ENCODE measurements around the gene ZC3H7B. TPM values are rescaled to one million over a fixed set of nuclear protein-coding genes. Genes with fewer than 3 reads are reported as not detected.

The ZC3H7B gene
- total and polyA plus RNA-seq, 5 donors from 2014 or later = 1.00 to 39.3 (median 1.3) TPM

DNA sequence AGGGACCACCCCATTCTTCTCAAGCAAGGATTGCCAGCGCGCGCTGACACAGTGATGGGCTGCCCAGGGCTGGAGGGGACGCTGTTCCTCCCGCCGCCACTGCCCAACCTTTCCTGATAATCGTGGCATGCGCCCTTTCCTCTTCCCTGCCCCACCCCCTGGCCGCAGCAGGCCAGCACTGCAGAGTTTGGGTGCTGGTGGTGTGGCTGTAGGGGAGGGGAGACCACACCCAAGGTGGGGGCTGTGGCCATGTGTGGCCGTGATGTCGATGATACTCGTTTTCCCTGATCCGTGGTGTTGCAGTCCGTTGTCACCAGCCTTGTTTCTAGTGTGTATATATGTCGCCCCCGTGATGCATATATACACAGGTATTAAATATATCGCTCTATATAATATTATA, 57.6 kb downstream of the ZC3H7B start:
- Mint-ChIP-seq H3K27me3 (peaks cover 8% of the 10 kb centered on the region), H3K4me1 (peaks cover 0 to 2% (median under 1%) of the 10 kb centered on the region in 4 donors), H3K4me3 (no peak overlapping the region), H3K9me3 (peaks cover 0 to 1% (median 0%) of the 10 kb centered on the region in 7 donors), H3K36me3 (peaks cover 3% of the 10 kb centered on the region), H3K27ac (no peak overlapping the region)
- ATAC-seq (ENCODE audit: low read depth in 2 of 2) = no peak
- DNase-seq = no peak
- H3K36me3 ChIP-seq (ENCODE audit: control insufficient read depth, insufficient read depth, low read length) = peaks cover 8% of the 10 kb centered on the region
- no peaks in the 10 kb centered on the region for H3K27me3 ChIP-seq (ENCODE audit: control insufficient read depth, insufficient read depth, low read length)
- H3K4me3 ChIP-seq (ENCODE audit: low read depth, low read length) = no peak overlapping the region
- no peaks in the 10 kb centered on the region for H3K4me1 ChIP-seq (ENCODE audit: control insufficient read depth, insufficient read depth, low read length, poor library complexity, severe bottlenecking)
- H3K27ac ChIP-seq (ENCODE audit: insufficient read depth, low read length, poor library complexity, severe bottlenecking) = no peak overlapping the region
- no peaks in the 10 kb centered on the region for H3K9me3 ChIP-seq (ENCODE audit: control insufficient read depth in 2 of 2, low read length in 2 of 2)

DNA sequence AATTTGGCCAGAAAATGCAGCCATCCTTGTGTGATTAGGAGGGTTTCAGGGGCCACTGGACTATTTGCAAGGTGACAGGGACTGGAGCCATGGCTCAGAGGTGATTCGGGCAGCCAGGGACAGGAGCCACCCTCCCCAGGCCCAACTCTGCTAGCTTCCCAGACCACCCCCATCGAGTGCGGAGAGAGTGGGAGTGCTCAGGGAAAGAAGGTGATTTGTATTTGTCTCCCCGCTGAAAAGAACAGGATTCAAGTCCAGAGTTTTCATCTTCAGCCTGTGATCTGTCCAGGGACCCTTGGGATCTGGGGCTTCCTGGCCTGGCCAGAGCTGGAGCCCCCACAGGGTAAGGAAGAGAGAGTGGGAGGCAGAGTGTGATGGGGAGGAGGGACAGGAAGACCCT, 58.1 kb downstream of the ZC3H7B start:
- H3K27me3 ChIP-seq (ENCODE audit: control insufficient read depth, insufficient read depth, low read length) = no peaks in the 10 kb centered on the region
- Mint-ChIP-seq H3K4me1 (peaks cover 0 to 2% (median 0%) of the 10 kb centered on the region in 4 donors), H3K27me3 (peaks cover 8% of the 10 kb centered on the region), H3K36me3 (peaks cover under 1% of the 10 kb centered on the region), H3K27ac (no peak overlapping the region), H3K9me3 (peaks cover 0 to 3% (median 0%) of the 10 kb centered on the region in 7 donors), H3K4me3 (no peak overlapping the region)
- no peak overlapping the region for H3K4me3 ChIP-seq (ENCODE audit: low read depth, low read length)
- DNase-seq (no peak), ATAC-seq (ENCODE audit: low read depth in 2 of 2) (no peak)
- H3K4me1 ChIP-seq (ENCODE audit: control insufficient read depth, insufficient read depth, low read length, poor library complexity, severe bottlenecking) = no peaks in the 10 kb centered on the region
- peaks cover 6% of the 10 kb centered on the region for H3K36me3 ChIP-seq (ENCODE audit: control insufficient read depth, insufficient read depth, low read length)
- no peaks in the 10 kb centered on the region for H3K9me3 ChIP-seq (ENCODE audit: control insufficient read depth in 2 of 2, low read length in 2 of 2)
- no peak overlapping the region for H3K27ac ChIP-seq (ENCODE audit: insufficient read depth, low read length, poor library complexity, severe bottlenecking)

DNA sequence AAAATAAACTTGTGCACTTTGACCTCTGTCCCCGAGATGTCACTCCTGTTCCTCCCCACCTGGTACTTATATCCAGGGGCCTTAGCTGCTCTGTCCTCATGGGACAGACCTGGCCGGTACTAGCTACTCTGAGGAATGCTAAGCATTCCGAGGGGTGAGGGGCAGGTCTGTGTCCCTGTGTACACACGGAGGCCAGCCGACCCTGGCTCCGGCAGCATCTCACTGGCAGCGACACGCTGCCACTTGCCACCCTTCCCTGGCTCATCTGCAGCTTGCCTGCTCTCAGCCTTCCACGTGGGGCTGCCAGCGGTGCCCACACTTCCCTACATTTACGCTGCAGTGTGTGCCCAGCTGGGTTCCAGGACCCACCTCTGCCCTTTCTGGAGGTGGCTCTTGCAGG, 58.8 kb downstream of the ZC3H7B start:
- H3K36me3 ChIP-seq (ENCODE audit: control insufficient read depth, insufficient read depth, low read length) = peaks cover 6% of the 10 kb centered on the region
- ATAC-seq (ENCODE audit: low read depth in 2 of 2) = no peak

DNA sequence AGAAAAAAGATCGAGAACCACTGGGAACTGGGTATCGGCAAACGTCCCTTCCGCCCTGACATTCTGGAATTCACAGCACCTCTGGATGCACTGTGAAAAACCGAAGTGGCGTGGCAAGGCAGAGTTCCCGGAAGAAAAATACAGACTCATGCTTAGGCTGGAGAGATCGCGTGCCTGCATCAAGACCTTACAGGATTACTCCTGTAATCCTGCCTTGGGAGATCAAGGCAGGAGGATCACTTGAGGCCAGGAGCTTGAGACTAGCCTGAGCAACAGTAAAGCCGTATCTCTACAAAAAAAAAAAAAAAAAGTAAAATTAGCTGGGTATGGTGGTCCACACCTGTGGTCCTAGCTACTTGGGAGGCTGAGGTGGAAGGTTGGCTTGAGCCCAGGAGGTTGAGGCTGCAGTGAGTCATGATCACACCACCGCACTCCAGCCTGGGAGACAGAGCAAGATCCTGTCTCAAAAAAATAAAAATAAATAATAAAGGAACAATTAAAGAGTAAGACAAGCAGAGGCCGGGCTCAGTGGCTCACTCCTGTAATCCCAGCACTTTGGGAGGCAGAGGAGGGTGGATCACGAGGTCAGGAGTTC, 60.5 kb downstream of the ZC3H7B start:
- no peak overlapping the region for H3K4me3 ChIP-seq (ENCODE audit: low read depth, low read length)
- H3K9me3 Mint-ChIP-seq = peaks cover 0 to 3% (median 0%) of the 10 kb centered on the region in 7 donors
- H3K27ac Mint-ChIP-seq = peak overlapping the region in 1 of 3 donors; percentile 66
- H3K27me3 Mint-ChIP-seq = peaks cover 8% of the 10 kb centered on the region
- DNase-seq = no peak
- H3K27ac ChIP-seq (ENCODE audit: insufficient read depth, low read length, poor library complexity, severe bottlenecking) = no peak overlapping the region
- no peaks in the 10 kb centered on the region for H3K9me3 ChIP-seq (ENCODE audit: control insufficient read depth in 2 of 2, low read length in 2 of 2)
- H3K36me3 Mint-ChIP-seq = no peaks in the 10 kb centered on the region
- peaks cover 1% of the 10 kb centered on the region for H3K4me1 ChIP-seq (ENCODE audit: control insufficient read depth, insufficient read depth, low read length, poor library complexity, severe bottlenecking)
- no peaks in the 10 kb centered on the region for H3K4me1 Mint-ChIP-seq
- ATAC-seq (ENCODE audit: low read depth in 2 of 2) = no peak
- H3K36me3 ChIP-seq (ENCODE audit: control insufficient read depth, insufficient read depth, low read length) = peaks cover 1% of the 10 kb centered on the region
- no peak overlapping the region for H3K4me3 Mint-ChIP-seq
- no peaks in the 10 kb centered on the region for H3K27me3 ChIP-seq (ENCODE audit: control insufficient read depth, insufficient read depth, low read length)

More for the DNA sequence above, 58.8 kb downstream of the ZC3H7B start:
- H3K27ac Mint-ChIP-seq = peak overlapping the region in 1 of 3 donors; percentile 87
- H3K9me3 ChIP-seq (ENCODE audit: control insufficient read depth in 2 of 2, low read length in 2 of 2) = no peaks in the 10 kb centered on the region
- no peaks in the 10 kb centered on the region for H3K27me3 ChIP-seq (ENCODE audit: control insufficient read depth, insufficient read depth, low read length)
- H3K4me1 Mint-ChIP-seq = no peaks in the 10 kb centered on the region
- no peak overlapping the region for H3K4me3 ChIP-seq (ENCODE audit: low read depth, low read length)
- H3K4me1 ChIP-seq (ENCODE audit: control insufficient read depth, insufficient read depth, low read length, poor library complexity, severe bottlenecking) = no peaks in the 10 kb centered on the region
- DNase-seq = no peak
- H3K9me3 Mint-ChIP-seq = peaks cover 0 to 3% (median 0%) of the 10 kb centered on the region in 7 donors
- H3K27me3 Mint-ChIP-seq = peaks cover 8% of the 10 kb centered on the region
- no peak overlapping the region for H3K4me3 Mint-ChIP-seq
- H3K27ac ChIP-seq (ENCODE audit: insufficient read depth, low read length, poor library complexity, severe bottlenecking) = no peak overlapping the region
- no peaks in the 10 kb centered on the region for H3K36me3 Mint-ChIP-seq

DNA sequence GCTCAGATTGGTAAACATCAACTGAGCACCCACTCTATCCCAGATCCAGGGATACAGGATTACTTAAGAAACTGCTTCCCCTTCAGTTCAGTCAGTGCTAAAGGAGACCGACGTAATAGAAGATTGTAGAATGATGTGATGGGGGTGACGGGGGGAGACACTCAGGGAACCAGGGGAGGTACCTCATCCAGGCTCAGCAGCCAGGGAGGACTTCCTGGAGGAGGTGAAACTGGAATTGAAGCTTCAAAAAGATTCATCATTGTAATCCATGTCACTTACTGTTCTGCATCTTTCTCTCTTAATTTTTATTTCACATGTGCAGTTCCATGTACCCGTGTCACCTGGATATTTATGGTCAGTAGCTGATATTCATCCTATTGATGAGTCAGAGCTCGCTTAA, 61.3 kb downstream of the ZC3H7B start:
- Mint-ChIP-seq H3K36me3 (no peaks in the 10 kb centered on the region), H3K4me3 (no peak overlapping the region), H3K27ac (no peak overlapping the region), H3K4me1 (no peaks in the 10 kb centered on the region), H3K27me3 (peaks cover 8% of the 10 kb centered on the region), H3K9me3 (peaks cover 0 to 3% (median 0%) of the 10 kb centered on the region in 7 donors)
- Histone ChIP-seq H3K4me1 (ENCODE audit: control insufficient read depth, insufficient read depth, low read length, poor library complexity, severe bottlenecking) (peaks cover 4% of the 10 kb centered on the region), H3K27ac (ENCODE audit: insufficient read depth, low read length, poor library complexity, severe bottlenecking) (no peak overlapping the region), H3K36me3 (ENCODE audit: control insufficient read depth, insufficient read depth, low read length) (no peaks in the 10 kb centered on the region), H3K4me3 (ENCODE audit: low read depth, low read length) (no peak overlapping the region), H3K9me3 (ENCODE audit: control insufficient read depth in 2 of 2, low read length in 2 of 2) (no peaks in the 10 kb centered on the region), H3K27me3 (ENCODE audit: control insufficient read depth, insufficient read depth, low read length) (no peaks in the 10 kb centered on the region)
- DNase-seq (no peak), ATAC-seq (ENCODE audit: low read depth in 2 of 2) (no peak)

DNA sequence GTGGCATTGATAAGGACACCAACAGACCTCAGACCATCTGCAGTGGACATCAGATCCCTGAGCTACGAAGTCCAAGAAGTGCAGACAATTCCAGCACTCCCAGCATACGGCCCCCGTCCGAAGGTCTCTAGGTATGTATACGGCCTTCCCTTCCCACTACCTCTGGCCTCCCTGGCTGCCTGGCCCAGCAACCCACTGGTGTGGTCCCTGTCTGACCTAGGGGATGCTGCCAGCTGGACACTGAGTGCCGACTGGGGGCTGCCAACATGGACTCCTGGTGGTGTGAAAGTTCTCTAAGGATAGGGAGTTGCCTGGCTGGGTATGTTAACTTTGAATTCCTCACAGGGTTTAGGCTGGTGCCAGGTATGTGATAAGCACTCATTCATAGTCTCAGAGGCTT, 62.9 kb downstream of the ZC3H7B start:
- Mint-ChIP-seq H3K9me3 (peaks cover 0 to 3% (median 0%) of the 10 kb centered on the region in 7 donors), H3K27me3 (peaks cover 8% of the 10 kb centered on the region), H3K36me3 (no peaks in the 10 kb centered on the region), H3K27ac (no peak overlapping the region), H3K4me3 (no peak overlapping the region), H3K4me1 (no peaks in the 10 kb centered on the region)
- Histone ChIP-seq H3K4me1 (ENCODE audit: control insufficient read depth, insufficient read depth, low read length, poor library complexity, severe bottlenecking) (peaks cover 4% of the 10 kb centered on the region), H3K27me3 (ENCODE audit: control insufficient read depth, insufficient read depth, low read length) (no peaks in the 10 kb centered on the region), H3K27ac (ENCODE audit: insufficient read depth, low read length, poor library complexity, severe bottlenecking) (no peak overlapping the region), H3K9me3 (ENCODE audit: control insufficient read depth in 2 of 2, low read length in 2 of 2) (no peaks in the 10 kb centered on the region), H3K36me3 (ENCODE audit: control insufficient read depth, insufficient read depth, low read length) (no peaks in the 10 kb centered on the region), H3K4me3 (ENCODE audit: low read depth, low read length) (no peak overlapping the region)
- ATAC-seq (ENCODE audit: low read depth in 2 of 2) = no peak
- no peak for DNase-seq

DNA sequence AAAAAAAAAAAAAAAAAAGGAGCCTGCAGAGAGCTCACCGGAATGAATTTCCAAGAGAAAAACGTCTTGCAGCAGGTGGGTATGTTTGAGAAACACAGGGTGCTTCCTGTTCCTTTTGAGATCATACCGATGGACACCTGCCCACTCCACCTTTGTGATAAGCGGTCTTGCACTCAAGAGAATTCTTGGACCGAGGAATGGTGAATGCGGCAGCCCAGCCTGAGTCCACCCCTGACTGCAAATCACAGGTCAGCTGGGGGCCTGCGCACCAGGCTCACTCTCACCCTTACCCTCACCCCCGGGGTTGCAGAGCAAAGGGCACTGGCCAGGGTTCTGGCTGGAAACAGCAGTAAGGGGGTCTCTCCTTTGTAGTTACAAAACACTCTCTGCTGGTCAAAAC, 63.6 kb downstream of the ZC3H7B start:
- Mint-ChIP-seq H3K4me1 (no peaks in the 10 kb centered on the region), H3K36me3 (no peaks in the 10 kb centered on the region), H3K27me3 (peaks cover 8% of the 10 kb centered on the region), H3K4me3 (no peak overlapping the region), H3K27ac (no peak overlapping the region), H3K9me3 (peaks cover 0 to 2% (median 0%) of the 10 kb centered on the region in 7 donors)
- Histone ChIP-seq H3K36me3 (ENCODE audit: control insufficient read depth, insufficient read depth, low read length) (no peaks in the 10 kb centered on the region), H3K4me1 (ENCODE audit: control insufficient read depth, insufficient read depth, low read length, poor library complexity, severe bottlenecking) (peaks cover 4% of the 10 kb centered on the region), H3K9me3 (ENCODE audit: control insufficient read depth in 2 of 2, low read length in 2 of 2) (no peaks in the 10 kb centered on the region), H3K4me3 (ENCODE audit: low read depth, low read length) (no peak overlapping the region), H3K27ac (ENCODE audit: insufficient read depth, low read length, poor library complexity, severe bottlenecking) (no peak overlapping the region), H3K27me3 (ENCODE audit: control insufficient read depth, insufficient read depth, low read length) (no peaks in the 10 kb centered on the region)
- DNase-seq (no peak), ATAC-seq (ENCODE audit: low read depth in 2 of 2) (no peak)

DNA sequence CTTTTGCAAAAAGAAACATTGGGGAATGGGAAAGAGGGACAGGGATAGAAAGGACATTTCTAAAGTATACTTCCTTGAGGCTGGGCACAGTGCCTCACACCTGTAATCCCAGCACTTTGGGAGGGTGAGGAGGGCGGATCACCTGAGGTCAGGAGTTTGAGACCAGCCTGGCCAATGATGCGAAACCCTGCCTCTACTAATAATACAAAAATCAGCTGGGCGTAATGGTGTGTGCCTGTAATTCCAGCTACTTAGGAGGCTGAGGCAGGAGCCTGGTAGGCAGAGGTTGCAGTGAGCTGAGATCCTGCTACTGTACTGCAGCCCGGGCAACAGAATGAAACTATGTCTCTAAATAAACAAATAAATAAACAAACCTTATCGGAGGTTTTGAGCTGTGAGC, 64.1 kb downstream of the ZC3H7B start:
- Mint-ChIP-seq H3K27me3 (peaks cover 8% of the 10 kb centered on the region), H3K4me3 (no peak overlapping the region), H3K4me1 (no peaks in the 10 kb centered on the region), H3K27ac (no peak overlapping the region), H3K36me3 (no peaks in the 10 kb centered on the region), H3K9me3 (peaks cover 0 to 2% (median 0%) of the 10 kb centered on the region in 7 donors)
- Histone ChIP-seq H3K4me3 (ENCODE audit: low read depth, low read length) (no peak overlapping the region), H3K36me3 (ENCODE audit: control insufficient read depth, insufficient read depth, low read length) (no peaks in the 10 kb centered on the region), H3K4me1 (ENCODE audit: control insufficient read depth, insufficient read depth, low read length, poor library complexity, severe bottlenecking) (peaks cover 4% of the 10 kb centered on the region), H3K9me3 (ENCODE audit: control insufficient read depth in 2 of 2, low read length in 2 of 2) (no peaks in the 10 kb centered on the region), H3K27me3 (ENCODE audit: control insufficient read depth, insufficient read depth, low read length) (no peaks in the 10 kb centered on the region), H3K27ac (ENCODE audit: insufficient read depth, low read length, poor library complexity, severe bottlenecking) (no peak overlapping the region)
- no peak for ATAC-seq (ENCODE audit: low read depth in 2 of 2)
- no peak for DNase-seq
